HG03025 (cell line): ENCODE data around the gene BIRC5.

Experiments
- ATAC-seq: cut with Tn5 transposase; IDR thresholded peaks from one replicate; pipeline ENCODE4 v1.9.1; 2021; ENCODE audit warnings: mild to moderate bottlenecking, moderate library complexity; ENCODE audit not compliant: unreplicated experiment, low FRiP score

Gene BIRC5

GRCh38 chr17:78269955-78270381 is 55.9 kb downstream of the BIRC5 start:
- ATAC-seq: no peak

- ATAC-seq: no peak
Measured at GRCh38 chr17:78271419-78272170, 57.5 kb downstream of the BIRC5 start.

- no peak for ATAC-seq
Measured at GRCh38 chr17:78272181-78272913, 58.3 kb downstream of the BIRC5 start.

- no peak for ATAC-seq
Measured at GRCh38 chr17:78272914-78273258, 58.8 kb downstream of the BIRC5 start.

GRCh38 chr17:78273813-78274212 is 59.8 kb downstream of the BIRC5 start:
- no peak for ATAC-seq
